Activated CD4-positive, alpha-beta T cell treated with anti-CD3 and anti-CD28 coated beads, Interleukin-2, amount 50 U/mL, for 4 hours (primary cell): ENCODE results near the gene ZNF630.
"Not testable (repeated sequence)": the region's sequence is repeated elsewhere in the genome, so short reads cannot be mapped to it uniquely, and the experiment has no call there.

Experiments
- DNase-seq, 2 experiments: peaks; one replicate each; pipeline ENCODE4 v3.0.0-alpha.2; 2020

Gene ZNF630

GRCh38 chrX:48071064-48071985 is at the start of gene ZNF630:
TSS of gene ZNF630 (minus strand) at chrX:48071640. CDS start at chrX:48066886, 4,754 bp downstream.
- DNase-seq, result peak; percentile 42 to 46

- no peak for DNase-seq
Observed at GRCh38 chrX:48107717-48108116, 36.3 kb upstream of the ZNF630 start.

DNA sequence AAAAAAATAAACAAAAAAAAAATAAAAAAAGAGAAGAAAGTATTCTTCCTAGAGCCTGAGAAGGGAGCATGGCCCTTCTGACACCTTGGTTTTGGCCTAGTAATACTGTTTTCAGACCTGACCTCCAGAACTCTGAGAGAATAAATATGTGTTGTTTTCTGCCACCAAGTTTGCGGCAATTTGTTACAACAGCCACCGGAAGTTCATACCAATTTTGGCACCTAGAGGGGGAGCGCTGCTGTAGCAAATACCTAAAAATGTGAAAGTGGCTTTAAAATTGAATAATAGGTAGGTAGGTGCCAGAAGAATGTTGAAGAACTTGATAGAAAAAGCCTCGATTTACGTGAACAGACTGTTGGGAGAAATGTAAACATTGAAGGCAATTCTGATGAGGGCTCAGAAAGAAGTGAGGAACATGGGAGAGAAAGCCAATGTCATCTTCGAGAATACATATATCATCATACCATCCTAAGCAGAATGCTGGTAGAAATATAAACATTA is 31.5 kb upstream of the ZNF630 start:
- no peak for DNase-seq

GRCh38 chrX:48101443-48101842 is 30.0 kb upstream of the ZNF630 start:
- DNase-seq, result no peak

DNA sequence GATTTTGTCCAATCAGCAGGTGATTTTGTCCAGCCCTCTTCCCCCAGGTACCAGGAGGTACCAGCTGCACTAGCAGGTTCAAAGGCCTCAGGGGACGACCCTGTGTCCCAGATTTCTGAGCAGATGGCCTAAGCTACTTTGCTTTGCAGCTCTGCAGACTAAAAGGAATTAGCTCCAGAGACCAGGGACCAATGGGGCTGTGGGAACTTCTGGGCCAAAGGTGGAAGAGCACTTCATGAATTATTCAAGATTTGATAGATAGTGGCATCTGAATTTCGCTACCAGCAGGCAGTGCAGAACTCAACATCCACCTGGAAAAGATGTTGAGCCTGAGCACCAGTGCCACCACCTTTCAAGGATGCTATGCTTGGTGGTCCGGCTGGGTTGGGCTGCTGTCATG is 21.1 kb upstream of the ZNF630 start:
- DNase-seq, result not testable (repeated sequence)

DNA sequence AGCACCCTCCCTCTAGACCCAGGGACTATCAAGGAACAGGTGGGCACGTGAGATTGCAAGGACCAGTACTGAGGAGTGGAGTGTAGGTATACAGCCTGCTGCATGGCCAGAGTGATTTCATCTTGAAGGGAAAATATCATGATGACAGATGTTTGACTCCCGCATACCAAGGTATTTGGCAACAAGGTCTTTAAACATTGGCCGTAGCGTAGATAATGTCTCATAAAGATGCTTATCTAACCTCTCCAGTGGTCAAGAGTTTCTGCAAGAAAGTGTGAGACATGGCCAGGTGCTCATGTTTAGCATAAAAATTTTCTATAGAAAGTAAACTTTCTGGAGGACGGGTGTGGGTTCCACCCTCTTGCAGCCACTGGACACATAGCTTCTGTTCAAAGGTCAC is 18.7 kb upstream of the ZNF630 start:
- DNase-seq, result no peak

GRCh38 chrX:48086082-48086481 is 14.6 kb upstream of the ZNF630 start:
- no peak for DNase-seq

DNA sequence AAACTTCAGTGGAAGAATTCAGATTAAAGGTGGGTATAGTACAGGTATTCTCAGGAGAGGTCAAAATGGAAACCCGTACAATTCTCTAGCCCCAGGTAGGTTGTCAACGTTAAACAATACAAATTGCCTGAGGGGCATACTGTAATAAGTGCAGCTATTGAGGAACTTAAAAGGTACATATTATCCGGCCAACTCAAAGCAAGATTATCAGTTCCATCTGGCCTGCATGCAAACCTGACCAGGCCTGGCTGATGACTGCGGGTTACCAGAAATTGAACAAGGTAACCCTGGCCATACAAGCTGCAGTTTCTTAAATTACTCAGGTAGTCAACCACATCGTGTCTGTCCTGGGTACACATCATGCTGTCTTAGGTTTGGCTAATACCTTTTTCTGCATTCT is 12.3 kb upstream of the ZNF630 start:
- DNase-seq, result no peak

- DNase-seq, result peak; percentile 16 to 17
Observed at GRCh38 chrX:48083212-48083611, 11.8 kb upstream of the ZNF630 start.

DNA sequence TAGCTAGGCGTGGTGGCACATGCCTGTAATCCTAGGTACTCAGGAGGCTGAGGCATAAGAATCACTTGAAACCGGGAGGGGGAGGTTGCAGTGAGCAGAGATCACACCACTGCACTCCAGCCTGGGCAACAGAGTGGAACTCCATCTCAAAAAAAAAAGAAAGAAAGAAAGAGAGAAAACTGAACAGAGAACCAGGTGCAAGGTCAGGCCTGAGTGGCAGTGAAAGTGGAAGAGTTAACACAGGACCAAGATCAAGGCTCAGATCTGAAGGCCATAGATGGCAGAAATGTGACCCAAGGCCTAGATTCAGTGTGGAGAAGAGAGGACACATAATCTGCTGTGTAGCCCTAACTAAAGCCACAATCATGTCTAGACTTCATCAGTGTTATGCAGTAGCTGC is 4.9 kb upstream of the ZNF630 start:
- DNase-seq, result no peak

DNA sequence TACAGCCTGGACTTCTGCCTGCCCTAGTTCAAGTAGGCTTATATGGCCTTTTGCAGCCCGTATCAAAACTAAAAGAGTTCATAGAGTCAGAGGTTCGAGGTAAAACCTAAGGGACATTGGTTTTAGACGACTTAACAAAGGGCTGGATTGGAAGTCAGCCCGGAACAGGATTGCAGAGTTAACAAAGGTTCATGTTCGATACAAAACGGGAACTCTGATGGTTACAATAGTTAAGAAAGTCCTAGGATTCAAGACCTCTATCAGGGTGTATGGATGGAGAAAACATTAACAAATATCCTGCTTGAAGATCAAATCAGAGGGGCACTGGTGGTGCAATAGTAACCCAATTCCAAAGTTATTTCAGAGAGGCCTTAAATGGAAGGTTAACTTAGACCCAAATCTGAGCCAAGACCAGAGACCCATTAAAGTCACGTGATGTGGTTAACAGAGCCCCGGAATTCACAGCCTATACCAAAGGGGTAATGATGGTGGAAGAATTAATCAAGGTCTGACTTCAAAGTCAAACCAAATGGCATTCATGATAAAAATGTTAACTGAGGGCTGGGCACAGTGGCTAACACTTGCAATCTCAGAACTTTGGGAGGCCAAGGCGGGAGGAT is 656 bp upstream of the ZNF630 start:
- no peak for DNase-seq

- no peak for DNase-seq
Observed at GRCh38 chrX:48068096-48068887, 3.1 kb downstream of the ZNF630 start.

DNA sequence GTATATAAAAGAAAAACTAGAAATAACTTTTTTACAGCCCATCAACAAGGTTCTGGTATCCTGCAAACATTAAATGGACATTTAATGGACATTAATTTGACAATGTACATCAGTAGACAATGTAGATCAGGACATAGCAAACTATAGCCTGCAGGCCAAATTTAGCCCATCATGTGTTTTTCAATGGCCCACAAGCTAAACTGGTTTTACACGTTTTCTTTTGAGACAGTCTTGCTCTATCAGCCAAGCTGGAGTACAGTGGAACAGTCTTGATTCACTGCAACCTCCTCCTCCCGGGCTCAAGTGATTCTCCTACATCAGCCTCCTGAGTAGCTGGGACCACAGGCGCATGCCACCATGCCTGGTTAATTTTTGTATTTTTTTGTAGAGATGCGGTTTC is 7.2 kb downstream of the ZNF630 start:
- DNase-seq, result no peak

GRCh38 chrX:48059296-48059639 is 12.2 kb downstream of the ZNF630 start:
- DNase-seq, result no peak

- DNase-seq, result no peak
Observed at GRCh38 chrX:48058621-48059295, 12.7 kb downstream of the ZNF630 start.

GRCh38 chrX:48046846-48047245 is 24.6 kb downstream of the ZNF630 start:
- DNase-seq, result no peak

DNA sequence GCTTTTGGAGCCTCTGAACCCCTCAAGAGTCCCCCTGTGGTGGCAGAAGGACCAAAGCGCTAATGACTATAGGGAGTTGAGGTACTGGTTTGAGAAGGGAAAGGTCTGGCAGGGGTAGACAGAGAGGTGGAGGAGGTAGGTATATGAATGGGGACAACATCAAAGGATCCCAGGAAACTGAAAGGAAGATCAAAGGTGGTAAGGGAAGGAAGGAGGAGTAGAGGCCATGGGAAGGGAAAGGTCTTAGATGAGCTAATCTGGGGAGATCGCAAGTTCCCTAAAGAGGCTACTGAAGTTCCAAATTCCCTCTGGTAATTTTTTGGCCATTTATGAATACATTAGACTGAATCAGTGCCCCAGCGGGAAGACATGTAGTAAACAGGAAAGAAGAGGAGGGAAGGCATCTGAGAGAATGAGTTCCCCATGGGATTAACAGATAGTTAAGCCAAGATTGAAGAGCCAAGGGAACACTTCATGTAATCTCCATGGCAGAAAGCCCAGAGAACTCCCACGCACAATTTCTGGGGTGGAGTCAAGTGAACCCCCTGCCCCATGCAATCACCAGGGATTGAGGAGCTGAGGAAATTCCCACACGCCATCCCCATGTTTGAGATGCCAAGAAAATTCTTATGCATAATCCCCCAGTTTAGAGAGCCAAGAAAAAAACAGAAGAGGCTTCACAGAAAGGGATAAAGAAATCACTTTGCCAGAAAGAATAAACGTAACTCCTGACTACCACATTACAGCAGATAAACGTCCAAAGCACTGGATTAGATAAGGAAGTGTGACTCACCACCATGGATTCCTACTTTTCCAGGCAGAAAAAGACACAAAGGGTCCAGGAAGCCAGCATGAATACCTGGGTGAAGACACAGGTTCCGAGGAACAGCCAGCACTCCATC is 25.8 kb downstream of the ZNF630 start:
- DNase-seq, result no peak

- DNase-seq, result no peak
Observed at GRCh38 chrX:48043056-48043455, 28.4 kb downstream of the ZNF630 start.

DNA sequence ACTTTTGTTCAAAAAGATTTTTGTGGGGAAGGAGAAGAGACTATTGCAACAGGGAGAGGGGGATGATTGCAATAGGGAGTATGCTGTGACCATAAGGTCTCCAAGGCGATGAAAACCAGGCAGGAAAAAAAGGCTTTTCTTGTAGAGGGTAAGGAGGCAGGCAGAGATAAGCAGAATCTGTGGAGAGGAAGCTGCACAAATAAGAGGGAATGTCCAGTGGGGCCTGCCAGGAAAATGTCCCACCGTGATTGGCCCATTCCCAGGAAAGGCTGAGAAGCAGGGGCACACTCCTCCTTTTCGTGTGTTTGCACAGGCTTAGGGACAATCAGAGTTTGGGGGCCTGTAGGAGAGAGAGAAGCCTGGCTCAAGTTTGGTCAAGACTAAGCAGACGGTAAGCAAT is 35.5 kb downstream of the ZNF630 start:
- DNase-seq, result no peak

DNA sequence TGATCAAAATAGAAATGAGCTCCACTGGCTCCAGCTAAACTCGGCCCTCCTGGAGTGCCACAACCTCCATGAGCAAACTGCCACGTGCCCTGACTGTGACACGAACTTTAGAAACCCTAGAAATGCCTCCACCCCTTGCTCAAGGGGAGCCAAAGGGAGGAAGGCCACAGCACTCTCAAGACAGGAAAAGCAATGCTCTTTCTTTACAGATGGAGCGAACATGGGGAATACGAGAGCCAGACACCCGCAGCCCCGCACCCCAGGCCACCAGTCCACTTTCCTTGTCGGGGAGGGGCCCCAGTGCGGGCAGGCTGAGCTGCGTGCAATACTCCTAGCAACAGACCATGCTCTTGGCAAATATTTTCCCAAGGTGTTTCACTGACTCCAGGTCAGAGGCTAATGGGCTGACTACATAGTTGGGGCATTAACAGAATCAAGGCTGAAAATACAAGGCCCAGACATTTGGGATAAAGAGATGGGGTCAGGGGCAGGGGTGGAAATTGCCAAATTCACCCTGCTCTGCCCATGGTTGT is 40.7 kb downstream of the ZNF630 start:
- DNase-seq, result not testable (repeated sequence)

DNA sequence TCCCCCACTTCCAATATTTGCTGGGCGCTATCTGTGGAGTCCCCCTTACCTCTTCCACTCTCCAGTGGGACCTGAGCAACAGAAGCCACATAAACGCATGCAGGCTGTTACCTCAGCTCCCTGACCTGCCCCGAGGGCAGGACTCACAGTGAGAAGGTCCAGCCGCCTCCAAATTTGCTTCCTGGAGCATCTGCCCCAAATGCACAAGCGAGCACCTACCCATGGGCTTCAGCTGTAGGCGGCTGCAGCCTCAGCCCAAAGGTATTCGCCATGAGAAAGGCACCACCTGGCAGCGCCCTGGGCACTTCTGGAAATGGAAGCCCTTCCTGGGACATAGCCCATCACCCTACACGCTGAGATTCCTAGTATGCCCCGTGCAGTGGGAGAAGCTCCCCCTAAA is 41.2 kb downstream of the ZNF630 start:
- DNase-seq, result no peak
